HG03097 (cell line): ENCODE data around the gene ST6GALNAC3.

Source experiments
- ATAC-seq: cut with Tn5 transposase; IDR thresholded peaks from one replicate; pipeline ENCODE4 v1.9.1; 2021; ENCODE audit not compliant: unreplicated experiment, low FRiP score

ST6GALNAC3 gene

GRCh38 chr1:76482272-76482671 lies 407.7 kb downstream of the ST6GALNAC3 start:
- no peak for ATAC-seq

DNA sequence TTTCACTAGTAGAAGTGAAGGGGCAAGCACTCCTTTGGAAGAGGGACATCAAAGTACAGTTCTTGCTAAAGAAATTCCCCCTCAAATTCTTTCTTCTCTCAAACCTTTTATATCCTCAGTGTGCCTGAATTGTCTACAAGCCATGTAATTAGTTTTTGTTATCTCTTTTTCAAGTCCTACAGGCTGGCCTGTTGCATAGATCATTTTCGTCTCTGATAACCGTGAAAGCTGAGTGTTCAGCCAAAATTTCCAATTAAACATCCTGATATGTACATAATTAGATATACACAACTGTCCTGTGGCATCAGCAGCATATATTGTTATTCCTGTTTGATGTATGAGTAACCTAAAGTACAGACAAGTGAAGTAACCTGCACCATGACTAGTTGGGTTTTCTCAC lies 417.2 kb downstream of the ST6GALNAC3 start:
- no peak for ATAC-seq

GRCh38 chr1:76492752-76493430 lies 418.3 kb downstream of the ST6GALNAC3 start:
- no peak for ATAC-seq

DNA sequence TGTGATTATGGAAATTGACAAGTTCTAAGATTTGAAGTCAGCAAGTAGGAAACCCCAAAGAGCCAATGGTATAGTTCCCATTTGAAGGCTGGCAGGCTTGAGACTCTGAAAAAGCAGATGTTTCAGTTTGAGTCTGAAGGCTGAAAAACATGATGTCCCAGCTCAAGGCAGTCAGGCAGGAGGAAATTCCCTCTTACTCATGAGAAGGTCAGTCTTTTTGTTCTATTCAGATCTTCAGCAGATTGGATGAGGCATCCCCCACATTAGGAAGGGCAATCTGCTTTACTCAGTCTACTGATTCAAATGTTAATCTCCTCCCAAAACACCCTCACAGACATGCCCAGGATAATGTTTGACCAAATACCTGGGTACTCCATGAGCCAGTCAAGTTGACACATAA lies 420.3 kb downstream of the ST6GALNAC3 start:
- peak; percentile 85 for ATAC-seq

DNA sequence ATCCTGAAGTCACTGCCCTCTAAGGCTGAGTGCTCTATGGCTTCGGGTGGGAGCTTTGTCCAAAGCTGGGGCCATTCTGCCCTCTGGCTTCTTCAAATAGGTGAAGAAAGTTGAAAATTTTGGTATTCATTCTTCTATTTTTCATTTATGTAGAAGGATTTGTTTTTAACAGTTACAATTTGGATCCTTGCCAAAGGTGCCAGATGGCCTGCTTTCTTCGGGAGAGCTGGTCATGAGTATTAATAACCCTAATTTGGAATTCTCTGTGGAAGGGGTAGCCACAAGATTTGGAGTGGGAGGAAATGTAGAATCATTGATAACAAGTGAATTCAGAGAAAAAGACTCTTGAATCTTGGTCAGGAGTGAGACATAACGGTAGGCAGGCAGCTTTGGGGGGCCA lies 422.3 kb downstream of the ST6GALNAC3 start:
- ATAC-seq = no peak

- no peak for ATAC-seq
These were observed 425.6 kb downstream of the ST6GALNAC3 start for GRCh38 chr1:76500116-76500515.

DNA sequence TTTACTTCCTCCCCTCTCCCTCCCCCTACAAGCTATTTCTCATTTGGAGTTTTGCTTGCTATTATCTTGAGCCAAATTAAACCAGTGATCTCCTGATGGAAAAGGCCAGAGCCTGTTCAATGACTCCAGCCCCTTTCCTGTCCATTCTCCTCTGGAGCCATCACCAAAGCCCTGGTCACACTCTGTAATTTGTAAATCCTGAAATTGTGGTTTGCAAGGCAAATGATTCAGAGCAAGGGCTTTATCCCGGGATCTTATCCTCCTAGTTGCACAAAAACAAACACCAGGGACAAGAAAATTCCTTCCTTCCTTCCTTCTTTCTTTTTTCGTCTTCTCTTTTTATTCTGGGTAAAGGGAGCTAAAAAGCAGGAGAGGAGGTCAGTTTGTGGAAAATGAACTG lies 426.6 kb downstream of the ST6GALNAC3 start:
- ATAC-seq = no peak

DNA sequence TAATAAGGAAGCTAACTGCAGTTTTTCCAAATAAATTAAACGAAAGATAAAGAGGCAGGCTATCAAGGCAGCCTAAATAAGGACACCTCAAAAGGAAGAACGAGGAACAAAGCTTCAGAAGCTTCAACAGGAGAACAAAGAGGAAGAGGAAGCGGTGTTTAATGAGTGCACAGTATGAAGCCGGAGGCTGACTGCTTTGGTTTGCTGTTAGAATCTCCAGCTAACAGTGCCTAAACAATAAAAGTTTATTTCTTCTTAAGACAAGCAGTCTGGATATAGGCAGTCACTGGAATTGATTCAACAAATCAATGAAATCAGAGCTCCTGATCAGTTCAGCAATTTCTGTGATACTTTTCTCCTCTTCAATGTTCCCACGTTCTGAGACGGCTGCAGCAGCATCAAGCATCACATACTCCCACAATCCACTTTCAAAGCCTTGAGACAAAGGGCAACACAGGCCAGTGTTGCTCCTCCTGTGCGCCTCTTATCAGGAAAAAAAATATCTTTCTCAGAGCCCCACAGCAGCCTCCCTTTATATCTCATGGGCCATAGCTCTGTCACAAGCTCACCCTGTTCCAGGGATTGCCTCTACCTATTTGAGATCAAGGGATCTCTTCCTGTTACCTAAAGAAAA lies 427.2 kb downstream of the ST6GALNAC3 start:
- ATAC-seq = no peak

DNA sequence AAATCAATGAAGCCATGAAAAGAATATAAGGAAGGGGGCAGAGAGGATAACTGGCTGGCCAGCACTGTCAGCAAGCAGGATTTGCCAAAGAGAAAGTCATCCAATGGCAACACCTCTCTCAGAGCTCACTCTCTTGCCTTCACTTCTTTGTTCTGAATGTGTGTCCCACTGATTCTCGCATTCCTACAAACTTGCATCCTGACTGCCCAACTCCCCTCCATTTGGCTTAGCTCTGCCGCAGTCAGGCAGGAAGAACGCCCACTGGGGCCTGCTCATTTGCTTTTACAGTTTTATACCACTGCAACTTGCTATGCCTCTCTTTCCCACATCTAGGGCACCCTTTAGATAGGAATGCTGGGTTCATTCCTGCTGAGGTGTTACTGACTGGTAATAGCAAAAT lies 428.6 kb downstream of the ST6GALNAC3 start:
- ATAC-seq = no peak

- ATAC-seq = no peak
These were observed 429.2 kb downstream of the ST6GALNAC3 start for GRCh38 chr1:76503736-76504135.

DNA sequence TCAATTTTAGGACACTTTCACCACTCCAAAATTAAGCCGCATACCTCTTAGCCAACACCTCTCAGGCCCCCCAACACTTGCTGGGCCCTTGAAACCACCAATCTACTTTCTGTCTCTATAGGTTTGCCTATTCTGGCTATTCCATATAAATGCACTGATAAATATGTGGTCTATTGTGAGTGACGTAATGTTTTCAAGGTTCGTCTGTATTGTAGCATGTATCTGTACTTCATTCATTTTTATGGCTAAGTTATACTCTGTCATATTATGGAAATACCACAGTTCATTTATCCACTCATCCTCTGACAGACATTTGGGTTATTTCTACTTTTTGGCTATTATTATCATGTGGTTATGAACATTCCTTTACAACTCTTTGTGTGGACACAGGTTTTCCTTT lies 432.8 kb downstream of the ST6GALNAC3 start:
- no peak for ATAC-seq

GRCh38 chr1:76508871-76509270 lies 434.3 kb downstream of the ST6GALNAC3 start:
- ATAC-seq = no peak

- ATAC-seq = no peak
These were observed 436.4 kb downstream of the ST6GALNAC3 start for GRCh38 chr1:76510672-76511557.

DNA sequence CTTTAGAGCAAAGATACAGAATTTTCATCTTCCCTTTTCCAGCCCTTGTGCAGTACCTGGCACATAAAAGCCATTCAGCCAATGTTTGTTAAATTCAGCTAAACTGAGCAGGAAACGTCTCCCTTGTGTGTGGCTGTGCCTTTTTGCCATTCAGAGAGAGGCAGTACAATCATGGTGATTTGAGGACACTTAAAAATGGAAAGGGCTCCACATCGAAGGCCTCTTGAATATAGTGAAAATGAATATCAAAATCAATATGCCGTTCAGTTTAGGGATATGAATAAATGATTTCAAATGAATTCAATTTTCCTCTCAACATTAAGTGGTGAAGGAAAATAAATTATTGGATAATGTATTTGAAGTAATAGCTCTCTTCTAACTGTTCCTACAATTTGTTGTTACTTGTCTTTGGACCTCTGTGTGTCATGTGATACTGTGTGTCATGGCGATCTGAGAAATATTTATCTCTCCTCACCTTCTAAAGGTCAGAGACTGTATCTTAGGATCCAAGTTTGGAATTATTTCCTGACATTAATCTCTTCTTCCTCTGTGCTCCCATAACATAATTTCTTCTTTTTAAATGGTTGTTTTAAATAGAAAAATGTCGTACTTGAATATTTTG lies 437.1 kb downstream of the ST6GALNAC3 start:
- ATAC-seq = no peak

GRCh38 chr1:76530953-76531352 lies 456.4 kb downstream of the ST6GALNAC3 start:
- no peak for ATAC-seq

GRCh38 chr1:76541618-76542017 lies 467.1 kb downstream of the ST6GALNAC3 start:
- no peak for ATAC-seq

DNA sequence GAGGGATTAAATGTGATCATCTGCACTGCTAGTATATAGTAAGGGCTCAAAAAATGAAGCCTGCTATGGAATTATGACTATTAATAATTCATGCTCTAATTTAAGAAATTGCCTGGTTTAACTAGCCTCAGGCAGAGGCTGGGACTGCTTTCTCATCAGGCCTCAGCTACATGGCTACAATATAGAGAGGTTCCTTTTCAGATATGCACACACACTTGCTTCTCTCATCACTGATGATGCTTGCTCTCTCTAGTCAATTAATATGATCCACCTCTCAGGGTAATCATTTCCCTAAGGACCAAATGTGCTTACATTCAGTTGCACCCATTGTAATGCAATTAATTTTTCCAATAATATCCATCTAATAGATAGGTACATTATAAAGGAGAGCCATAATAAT lies 467.8 kb downstream of the ST6GALNAC3 start:
- ATAC-seq = no peak

- ATAC-seq = no peak
These were observed 468.9 kb downstream of the ST6GALNAC3 start for GRCh38 chr1:76543495-76543894.

- ATAC-seq = no peak
These were observed 471.9 kb downstream of the ST6GALNAC3 start for GRCh38 chr1:76546354-76546933.

- ATAC-seq = no peak
These were observed 473.4 kb downstream of the ST6GALNAC3 start for GRCh38 chr1:76547916-76548315.
